Measurements from ENCODE around the gene THUMPD2.
A peak's percentile ranks its signal among the peaks of the same experiment; 100 is the strongest.
"Not testable (repeated sequence)": the region's sequence is repeated elsewhere in the genome, so short reads cannot be mapped to it uniquely, and the experiment has no call there.

THUMPD2 gene

GRCh38 chr2:39778775-39779340, at the start of gene THUMPD2:
THUMPD2 (minus strand) TSS chr2:39779258; CDS start chr2:39779239, 19 bp downstream.
- DNase-seq = peak; percentile 72

DNA sequence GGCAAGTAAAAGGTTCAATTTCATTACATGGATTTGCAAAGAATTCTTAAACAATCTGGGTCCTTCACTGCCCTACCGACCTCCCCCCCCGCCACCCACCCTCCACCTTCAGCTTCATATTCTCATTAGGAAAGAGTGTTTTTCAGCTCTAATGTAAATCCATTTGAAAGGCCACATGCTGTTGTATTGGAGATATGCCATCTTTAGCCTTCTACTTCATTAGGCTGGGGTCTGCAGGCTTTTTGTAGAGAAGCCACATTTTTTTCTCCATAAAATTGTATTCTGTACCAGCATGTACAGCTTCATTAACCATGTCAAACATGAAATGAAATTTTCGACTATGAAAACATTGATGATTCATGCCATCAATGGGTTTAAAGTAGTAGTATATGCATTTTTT, 42.8 kb upstream of the THUMPD2 start:
- DNase-seq = no peak

DNA sequence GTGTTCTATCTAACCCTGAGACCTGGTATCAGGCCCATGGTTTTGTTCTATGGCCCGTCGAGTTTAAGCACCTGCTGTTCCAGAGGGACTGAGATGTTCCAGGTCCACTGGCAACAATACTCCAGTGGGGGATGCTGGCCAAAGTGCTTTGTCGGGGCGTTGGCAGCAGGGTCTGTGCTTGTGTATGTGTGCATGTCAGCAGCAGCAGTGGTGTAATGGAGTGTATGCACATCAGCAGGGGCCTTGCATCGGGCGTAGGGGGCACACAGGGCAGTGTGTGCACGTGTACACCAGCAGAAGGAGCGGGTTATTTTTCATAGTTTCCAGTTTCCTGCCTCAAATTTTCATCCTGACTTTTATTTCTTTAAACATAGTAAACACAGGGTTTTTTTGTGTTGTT, 37.8 kb upstream of the THUMPD2 start:
- DNase-seq = no peak

GRCh38 chr2:39816428-39816827, 37.4 kb upstream of the THUMPD2 start:
- no peak for DNase-seq

DNA sequence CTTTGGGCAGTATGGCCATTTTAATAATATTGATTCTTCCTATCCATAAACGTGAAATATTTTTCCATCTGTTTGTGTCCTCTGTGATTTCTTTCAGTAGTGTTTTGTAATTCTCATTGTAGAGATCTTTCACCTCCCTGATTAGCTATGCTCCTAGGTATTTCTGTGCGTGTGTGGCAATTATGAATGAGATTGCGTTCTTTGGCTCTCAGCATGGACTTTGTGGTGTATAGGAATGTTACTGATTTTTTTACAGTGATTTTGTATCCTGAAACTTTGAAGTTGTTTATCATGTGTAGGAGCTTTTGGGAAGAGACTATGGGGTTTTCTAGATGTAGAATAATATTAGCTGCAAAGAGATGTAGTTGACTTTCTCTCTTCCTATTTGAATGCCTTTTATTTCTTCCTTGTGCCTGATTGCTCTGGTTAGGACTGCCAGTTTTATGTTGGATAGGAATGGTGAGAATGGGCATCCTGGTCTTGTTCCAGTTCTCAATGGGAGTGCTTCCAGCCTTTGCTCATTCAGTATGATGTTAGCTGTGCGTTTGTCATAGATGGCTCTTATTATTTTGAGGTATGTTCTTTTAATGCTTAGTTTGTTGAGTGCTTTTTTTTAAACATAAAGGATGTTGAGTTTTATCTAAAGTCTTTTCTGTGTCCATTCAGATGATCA, 27.0 kb upstream of the THUMPD2 start:
- no peak for DNase-seq

- DNase-seq = no peak
These were observed 24.8 kb upstream of the THUMPD2 start for GRCh38 chr2:39803839-39804238.

DNA sequence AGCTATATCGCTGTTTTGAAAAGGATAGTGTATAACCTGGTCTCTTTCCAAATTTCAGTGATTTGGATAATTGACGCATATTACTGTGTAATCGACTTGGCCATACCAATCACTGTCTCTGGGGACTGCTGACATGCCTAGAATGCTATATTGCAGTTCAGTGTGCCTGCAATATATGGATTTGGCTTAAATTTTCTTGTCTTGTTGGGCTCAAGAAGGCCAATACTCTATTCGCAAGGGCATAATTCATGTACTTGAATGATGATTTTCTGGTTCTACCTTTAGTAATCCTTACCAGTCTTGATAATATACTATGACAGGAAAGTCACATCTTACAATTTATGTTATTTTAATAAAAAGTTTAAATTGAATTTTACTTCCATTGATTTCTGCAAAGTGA, 21.7 kb upstream of the THUMPD2 start:
- no peak for DNase-seq

DNA sequence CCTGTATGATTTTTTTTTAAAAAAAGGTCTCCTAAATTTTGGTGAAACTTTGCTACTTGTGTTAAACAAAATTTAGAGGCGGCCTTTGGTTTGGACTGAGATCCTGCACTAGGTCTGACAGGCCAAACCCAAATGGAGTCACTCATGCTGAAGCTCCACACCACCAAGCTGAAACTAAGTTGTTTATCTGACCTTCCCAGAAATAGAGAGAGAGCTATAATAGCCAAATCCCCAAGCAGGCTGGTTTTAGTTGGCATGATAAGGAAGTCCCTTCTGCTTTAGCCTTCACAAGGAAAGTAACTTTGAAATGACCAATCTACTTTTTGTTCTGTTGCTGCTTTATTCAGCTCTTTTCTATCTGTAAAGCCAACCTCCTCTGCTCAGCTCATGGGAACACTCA, 17.1 kb upstream of the THUMPD2 start:
- DNase-seq = no peak

DNA sequence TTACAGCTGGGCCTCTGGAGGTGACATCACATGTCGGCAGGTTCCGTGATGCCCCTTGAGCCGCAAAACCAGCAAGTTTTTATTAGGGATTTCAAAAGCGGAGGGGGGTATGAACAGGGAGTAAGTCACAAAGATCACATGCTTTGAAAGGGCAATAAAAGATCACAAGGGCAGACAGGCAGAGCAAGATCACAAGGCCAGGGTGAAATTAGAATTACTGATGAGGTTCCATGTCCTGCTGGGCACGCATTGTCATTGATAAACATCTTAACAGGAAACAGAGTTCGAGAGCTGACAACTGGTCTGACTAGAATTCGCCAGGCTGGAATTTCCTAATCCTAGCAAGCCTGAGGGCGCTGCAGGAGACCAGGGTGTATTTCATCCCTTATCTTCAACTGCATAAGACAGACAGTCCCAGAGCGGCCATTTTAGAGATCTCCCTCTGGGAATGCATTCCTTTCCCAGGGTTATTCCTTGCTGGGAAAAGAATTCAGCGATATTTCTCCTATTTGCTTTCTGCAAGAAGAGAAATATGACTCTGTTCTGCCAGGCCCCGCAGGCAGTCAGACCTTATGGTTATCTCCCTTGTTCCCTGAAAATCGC, 11.3 kb upstream of the THUMPD2 start:
- not testable (repeated sequence) for DNase-seq

DNA sequence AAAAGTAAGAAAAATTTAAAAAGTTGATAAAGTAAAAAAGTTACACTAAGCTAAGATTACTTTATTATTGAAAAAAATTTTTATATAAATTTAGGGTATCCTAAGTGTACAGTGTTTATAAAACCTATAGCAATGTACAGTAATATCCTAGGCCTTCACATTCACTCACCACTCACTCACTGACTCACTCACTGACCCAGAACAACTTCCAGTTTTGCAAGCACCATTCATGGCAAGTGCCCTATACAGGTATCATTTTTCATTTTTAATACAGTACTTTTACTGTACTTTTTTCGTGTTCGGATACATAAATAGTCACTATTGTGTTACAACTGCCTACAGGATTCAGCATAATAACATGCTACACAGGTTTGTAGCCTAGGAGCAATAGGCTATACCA, 8.9 kb upstream of the THUMPD2 start:
- DNase-seq = no peak

GRCh38 chr2:39786761-39787522, 7.9 kb upstream of the THUMPD2 start:
- no peak for DNase-seq

- no peak for DNase-seq
These were observed 3.5 kb upstream of the THUMPD2 start for GRCh38 chr2:39782591-39782990.

DNA sequence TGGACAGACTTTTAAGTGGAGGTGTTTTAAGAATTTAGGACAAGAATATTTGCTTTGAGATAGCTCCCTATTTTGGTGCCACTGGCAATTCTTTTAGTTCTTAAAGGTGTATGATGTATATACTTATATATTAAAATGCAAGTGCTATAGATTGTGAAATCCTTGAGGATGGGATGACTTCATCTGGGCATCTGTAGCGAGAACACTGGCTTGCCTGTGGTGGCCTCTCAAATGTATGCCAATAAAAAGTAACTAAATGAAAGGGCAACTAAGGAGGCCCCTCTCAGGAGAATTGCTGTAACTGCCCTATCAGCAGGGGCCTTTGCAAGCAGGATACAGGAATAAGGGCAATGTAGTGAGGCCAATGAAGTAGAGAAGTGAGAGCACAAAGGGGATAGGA, 2.6 kb upstream of the THUMPD2 start:
- DNase-seq = no peak

DNA sequence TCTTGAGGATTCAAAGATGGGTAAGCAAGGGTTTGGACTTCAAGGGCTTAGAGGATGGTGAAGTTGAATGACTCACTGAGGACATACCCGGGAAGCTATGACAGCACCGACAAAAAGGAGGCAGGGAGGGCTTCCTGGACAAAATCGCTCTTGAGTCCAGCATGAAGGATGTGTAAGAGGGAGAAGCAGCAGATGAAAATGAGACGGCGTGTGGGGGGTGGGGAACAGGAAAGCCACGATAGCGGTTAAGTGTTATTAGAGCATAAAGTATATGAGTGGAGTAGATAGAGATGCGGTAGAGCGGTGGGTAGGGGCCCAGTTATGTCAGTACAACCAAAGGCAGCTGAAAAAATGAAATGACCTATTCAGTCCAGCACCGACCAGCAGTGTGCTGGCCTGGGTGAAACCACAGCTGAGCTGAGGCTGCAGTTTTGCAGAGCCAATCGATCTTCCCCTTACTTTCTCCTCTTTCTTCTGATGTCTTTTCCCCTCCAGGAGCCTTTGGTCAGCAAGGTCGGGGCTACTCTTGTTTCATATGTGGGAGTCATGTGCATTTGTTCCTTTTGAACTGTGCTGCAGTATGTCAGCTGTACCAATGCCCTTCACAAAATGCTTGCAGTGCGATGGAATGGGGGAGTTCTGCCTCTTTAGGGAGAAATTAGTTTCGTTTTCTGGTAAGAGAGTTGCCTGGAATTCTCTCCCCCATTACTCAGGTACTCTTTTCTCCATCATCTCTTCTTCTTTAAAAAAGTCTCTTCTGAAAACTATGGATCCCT, 2.0 kb upstream of the THUMPD2 start:
- no peak for DNase-seq

- no peak for DNase-seq
These were observed 869 bp upstream of the THUMPD2 start for GRCh38 chr2:39779927-39780326.

- no peak for DNase-seq
These were observed 338 bp upstream of the THUMPD2 start for GRCh38 chr2:39779341-39779851.

GRCh38 chr2:39778233-39778632, 825 bp downstream of the THUMPD2 start:
- no peak for DNase-seq

GRCh38 chr2:39772812-39773152, 6.3 kb downstream of the THUMPD2 start:
- no peak for DNase-seq

- no peak for DNase-seq
These were observed 6.8 kb downstream of the THUMPD2 start for GRCh38 chr2:39772086-39772811.

GRCh38 chr2:39762448-39762847, 16.6 kb downstream of the THUMPD2 start:
- no peak for DNase-seq

GRCh38 chr2:39757156-39757555, 21.9 kb downstream of the THUMPD2 start:
- DNase-seq = no peak

GRCh38 chr2:39755466-39755865, 23.6 kb downstream of the THUMPD2 start:
- no peak for DNase-seq

All from activated naive CD4-positive, alpha-beta T cell treated with anti-CD3 and anti-CD28 coated beads, Interleukin-2, amount 50 U/mL, for 16 hours (primary cell).